ENCODE results near the gene PSMD13. TPM values are rescaled to one million over a fixed set of nuclear protein-coding genes. Genes with fewer than 3 reads are reported as not detected.

Gene PSMD13
- total RNA-seq, 1 donor from 2014 or later: 81.8 TPM

DNA sequence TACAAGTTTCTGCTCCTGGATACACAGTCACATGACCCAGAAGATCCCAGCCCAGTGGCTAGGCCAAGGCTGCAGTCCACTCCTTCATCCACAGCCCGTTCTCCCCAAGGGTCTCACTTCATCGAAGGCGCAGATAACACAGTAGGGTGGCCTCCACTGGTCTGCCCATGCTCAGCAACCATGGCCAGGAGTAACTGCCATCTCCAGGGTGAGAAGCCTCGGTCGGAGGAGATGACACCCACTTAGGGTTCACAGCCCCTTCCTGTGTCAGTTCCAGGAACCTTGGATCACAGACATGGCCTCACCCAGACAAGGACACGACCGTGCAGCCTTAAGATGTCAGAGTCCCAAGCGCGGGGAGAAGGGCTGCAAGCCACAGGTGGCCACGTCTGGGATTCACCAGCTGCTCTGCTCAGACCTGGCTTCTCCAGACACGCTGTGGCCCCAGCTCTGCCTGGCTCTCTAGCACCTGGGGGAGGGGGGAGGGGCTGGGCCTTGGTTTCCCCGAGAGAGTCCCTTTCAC, 32.1 kb upstream of the PSMD13 start:
- no peak for ATAC-seq

DNA sequence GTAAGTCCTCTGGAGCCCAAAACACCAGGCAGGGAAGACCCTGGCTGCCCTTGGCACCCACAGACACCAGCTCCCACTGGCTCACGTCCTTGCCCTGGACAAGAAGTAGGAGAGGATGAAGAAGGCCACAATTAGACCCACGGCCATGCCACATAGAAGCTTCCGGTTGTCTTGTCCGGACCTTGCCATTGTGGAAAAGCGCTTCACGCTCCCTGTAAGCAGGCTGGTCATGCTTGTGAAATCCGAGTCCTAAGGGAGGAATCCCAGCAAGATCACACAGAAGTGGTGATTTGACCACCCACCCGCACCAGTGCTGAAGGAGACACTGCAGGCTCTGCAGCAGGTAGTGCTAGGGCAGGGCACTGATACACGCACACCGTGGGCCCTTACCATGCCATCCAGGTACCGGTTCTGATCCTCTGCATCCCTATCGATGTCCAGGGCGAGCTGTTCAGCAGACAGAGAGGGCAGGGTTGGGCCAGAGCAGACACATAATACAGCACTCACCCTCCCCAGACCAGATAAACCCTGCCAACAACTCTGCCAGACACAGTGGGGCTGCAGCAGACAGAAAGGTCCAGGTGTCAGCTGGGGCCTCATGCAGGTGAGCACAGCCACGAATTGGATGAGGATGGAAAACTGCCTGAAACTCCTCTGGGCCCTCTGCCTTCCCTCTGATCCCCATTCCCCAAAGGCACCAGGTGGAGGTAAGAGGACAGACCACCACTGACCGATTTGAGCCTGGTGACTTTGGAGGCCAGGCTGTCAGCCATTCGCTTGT, 31.4 kb upstream of the PSMD13 start:
- no peak for ATAC-seq

- ATAC-seq: no peak
Measured at GRCh38 chr11:206002-206384, 30.8 kb upstream of the PSMD13 start.

- ATAC-seq: peak; percentile 11
Measured at GRCh38 chr11:206526-207207, 30.1 kb upstream of the PSMD13 start.

GRCh38 chr11:207208-207862, 29.4 kb upstream of the PSMD13 start, which contains the start of the genes BET1L and RIC8A:
Gene BET1L (minus strand): TSS chr11:207399. CDS start chr11:207321, 78 bp downstream.
Gene RIC8A (plus strand): TSS chr11:207708. CDS start chr11:208855, 1,147 bp downstream.
- ATAC-seq: peak; percentile 89

- ATAC-seq: no peak
Measured at GRCh38 chr11:207863-208180, 29.0 kb upstream of the PSMD13 start.

- peak; percentile 67 for ATAC-seq
Measured at GRCh38 chr11:208181-208916, 28.4 kb upstream of the PSMD13 start.

DNA sequence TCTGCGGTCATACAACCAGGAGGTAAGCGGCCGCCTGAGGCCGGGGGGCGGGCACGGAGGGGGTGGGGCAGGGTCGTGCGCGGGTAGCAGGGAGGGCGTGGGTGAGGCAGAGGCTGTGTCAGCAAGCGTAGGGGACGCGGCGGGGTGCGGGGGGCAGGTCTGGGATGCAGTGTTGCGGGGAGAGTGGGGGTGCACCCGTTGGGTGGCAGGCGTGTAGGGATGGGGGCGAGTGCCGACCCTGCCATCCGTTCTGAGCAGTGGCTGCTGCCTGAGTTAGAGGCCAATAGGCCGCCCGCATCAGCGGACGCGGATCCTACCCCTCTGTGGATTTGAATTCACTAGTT, 27.9 kb upstream of the PSMD13 start:
- no peak for ATAC-seq

GRCh38 chr11:209275-210121, 27.3 kb upstream of the PSMD13 start:
- ATAC-seq: no peak

DNA sequence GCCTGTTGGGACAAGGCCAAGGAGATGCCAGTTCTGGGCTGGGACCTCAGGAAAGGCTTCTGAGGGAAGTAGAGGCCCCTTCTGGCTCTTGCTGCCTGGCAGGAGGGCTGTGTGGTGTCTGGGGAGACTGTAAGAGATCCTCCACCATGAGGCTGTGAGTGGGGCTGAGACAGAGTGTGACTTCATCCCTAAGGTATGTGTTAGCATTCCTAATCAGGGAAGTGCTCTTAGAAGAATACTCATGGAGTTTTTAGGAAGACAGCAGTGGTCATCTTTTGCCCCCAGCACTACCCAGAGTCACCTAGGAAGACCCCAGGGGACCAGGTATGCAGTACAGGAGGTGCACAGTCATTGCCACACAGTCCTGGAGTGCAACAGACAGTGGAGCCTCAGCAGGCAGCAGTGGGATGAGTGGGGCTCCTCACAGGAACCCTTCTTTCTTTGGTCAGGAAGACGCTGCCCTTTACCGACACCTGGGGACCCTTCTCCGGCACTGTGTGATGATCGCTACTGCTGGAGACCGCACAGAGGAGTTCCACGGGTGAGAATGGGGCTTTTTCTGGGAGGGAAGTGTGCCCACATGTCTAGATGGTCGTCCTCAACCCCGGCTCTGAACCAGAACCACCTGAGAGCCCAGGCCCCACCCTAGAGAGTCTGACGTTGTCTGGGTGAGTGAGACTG, 26.5 kb upstream of the PSMD13 start:
- no peak for ATAC-seq

DNA sequence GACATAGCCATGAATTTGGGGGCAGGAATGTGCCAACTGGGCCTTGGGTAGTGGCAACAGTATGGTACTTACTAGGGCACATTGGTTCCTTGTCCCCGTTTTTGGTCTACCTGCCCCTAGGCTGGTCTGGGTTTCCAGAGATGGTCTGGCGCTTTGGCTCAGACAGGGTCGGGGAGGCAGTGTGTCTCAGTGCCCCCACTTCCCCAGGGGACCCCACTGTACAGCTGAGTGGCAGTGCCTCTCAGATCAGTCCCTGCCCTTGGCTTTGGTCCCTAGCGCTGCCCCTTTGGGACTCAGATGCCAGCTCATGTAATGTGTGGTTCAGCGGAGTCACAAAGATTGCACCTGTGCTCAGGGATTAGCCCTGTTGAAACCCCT, 26.0 kb upstream of the PSMD13 start:
- ATAC-seq: no peak

- no peak for ATAC-seq
Measured at GRCh38 chr11:211295-211694, 25.5 kb upstream of the PSMD13 start.

GRCh38 chr11:211741-212140, 25.0 kb upstream of the PSMD13 start:
- no peak for ATAC-seq

DNA sequence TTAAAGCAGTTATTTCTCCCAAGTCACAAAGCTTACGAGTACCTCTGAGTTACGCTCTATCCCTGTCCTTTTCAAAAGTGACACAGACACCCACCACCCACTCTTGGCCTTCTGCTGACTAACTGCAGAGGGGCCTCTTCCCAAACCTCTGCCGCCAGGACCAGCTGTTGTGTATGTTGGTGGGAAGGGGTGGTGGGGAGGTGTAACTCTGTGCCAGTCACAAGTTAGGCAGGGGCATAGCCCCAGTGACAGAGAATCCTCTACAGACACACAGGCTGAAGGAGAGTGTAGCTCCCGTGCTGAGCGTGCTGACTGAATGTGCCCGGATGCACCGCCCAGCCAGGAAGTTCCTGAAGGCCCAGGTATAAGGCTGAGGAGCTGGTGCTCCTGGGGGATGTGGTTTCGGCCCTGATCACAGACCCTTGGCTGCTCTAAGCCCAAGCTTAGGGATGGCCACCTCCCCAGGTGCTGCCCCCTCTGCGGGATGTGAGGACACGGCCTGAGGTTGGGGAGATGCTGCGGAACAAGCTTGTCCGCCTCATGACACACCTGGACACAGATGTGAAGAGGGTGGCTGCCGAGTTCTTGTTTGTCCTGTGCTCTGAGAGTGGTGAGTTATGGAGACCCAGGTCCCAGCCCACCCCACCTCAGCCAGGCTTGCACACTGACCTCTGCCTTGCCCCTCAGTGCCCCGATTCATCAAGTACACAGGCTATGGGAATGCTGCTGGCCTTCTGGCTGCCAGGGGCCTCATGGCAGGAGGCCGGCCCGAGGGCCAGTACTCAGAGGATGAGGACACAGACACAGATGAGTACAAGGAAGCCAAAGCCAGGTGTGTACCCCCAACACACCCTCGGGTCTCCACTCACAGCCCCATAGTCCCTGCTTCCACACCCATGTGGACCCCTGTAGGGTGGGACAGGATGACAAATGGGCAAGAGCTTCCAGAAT, 24.4 kb upstream of the PSMD13 start:
- ATAC-seq: no peak

DNA sequence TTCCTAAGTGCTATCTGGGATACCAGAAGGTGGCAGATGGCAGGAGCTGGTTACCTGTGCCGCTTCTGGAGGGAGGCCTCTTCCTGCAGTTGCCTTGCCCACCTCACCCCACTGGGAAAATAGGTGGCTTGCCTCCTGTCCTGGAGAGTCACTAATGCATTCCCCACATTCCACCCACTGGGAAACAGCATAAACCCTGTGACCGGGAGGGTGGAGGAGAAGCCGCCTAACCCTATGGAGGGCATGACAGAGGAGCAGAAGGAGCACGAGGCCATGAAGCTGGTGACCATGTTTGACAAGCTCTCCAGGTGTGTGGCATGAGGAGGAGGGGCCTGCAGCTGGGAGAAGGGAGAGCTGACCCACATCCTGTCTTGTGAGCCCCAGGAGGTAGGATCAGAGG, 23.7 kb upstream of the PSMD13 start:
- ATAC-seq: no peak

DNA sequence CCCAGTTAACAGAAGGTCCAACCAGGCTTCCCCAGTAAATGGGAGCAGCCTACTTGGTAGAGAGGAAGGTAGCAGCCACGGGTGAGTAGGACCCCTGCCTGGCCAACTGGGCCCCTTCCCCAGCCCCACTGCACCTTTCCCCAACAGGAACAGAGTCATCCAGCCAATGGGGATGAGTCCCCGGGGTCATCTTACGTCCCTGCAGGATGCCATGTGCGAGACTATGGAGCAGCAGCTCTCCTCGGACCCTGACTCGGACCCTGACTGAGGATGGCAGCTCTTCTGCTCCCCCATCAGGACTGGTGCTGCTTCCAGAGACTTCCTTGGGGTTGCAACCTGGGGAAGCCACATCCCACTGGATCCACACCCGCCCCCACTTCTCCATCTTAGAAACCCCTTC, 22.7 kb upstream of the PSMD13 start:
- no peak for ATAC-seq

DNA sequence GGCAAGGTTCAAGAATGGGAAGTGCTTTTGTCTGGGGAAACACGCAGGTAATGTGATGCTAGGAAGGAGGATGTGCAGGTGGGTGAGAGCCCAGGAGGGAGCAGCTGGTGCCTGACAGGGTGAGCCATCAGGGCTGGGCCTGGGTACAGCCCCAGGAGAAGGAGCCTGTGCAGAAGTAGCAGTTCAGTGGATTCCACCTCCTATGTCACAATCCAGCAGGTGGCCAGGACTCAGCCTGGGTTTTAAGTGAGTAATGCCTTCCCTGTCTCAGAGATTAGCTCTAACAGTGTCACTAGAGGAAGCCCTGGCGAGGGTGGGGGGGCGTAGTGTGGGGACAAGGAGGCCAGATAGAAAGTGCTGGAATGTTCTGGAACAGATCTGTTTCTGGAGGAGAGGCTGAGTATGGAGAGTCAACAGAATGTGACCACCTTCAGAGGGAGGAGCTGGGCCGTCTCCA, 21.2 kb upstream of the PSMD13 start:
- ATAC-seq: peak; percentile 60

GRCh38 chr11:216081-216974, 20.4 kb upstream of the PSMD13 start:
- no peak for ATAC-seq

GRCh38 chr11:217704-218103, 19.1 kb upstream of the PSMD13 start:
- ATAC-seq: no peak

All from esophagus mucosa (tissue), 1 donor.